WTC11 (cell line): Measurements from ENCODE around the gene TMEM43. TPM values are rescaled to one million over a fixed set of nuclear protein-coding genes. Genes with fewer than 3 reads are reported as not detected.
"Not testable (repeated sequence)": the region's sequence is repeated elsewhere in the genome, so short reads cannot be mapped to it uniquely, and the experiment has no call there.

ENCODE experiments used
- ATAC-seq: fragments of 200-7000 bp; cut with Tn5 transposase; 2 replicates; pipeline ENCODE4 v1.10.0; 2021; ENCODE audit warnings: mild to moderate bottlenecking, moderate library complexity
- CTCF ChIA-PET: fragments of 300-600 bp; sonication (Branson Sonifier 250); formaldehyde crosslinking; loops from one replicate; lab custom pipeline; 2021; ENCODE audit warnings: antibody characterized with exemption; lab: Charles Lee
- POLR2A ChIA-PET: fragments of 350-600 bp; sonication (Branson Sonifier 250); formaldehyde crosslinking; loops from one replicate; lab custom pipeline; 2021; ENCODE audit warnings: antibody characterized with exemption; lab: Charles Lee
- DNase-seq: peaks from one replicate; pipeline ENCODE4 v3.0.0; 2021; ENCODE audit warnings: low spot score
- H3K27ac Mint-ChIP-seq: 2 replicates; pipeline ENCODE4 v1.8.0; 2021; ENCODE audit warnings: mixed read lengths
- H3K27me3 Mint-ChIP-seq: 2 replicates; pipeline ENCODE4 v1.8.0; 2021; ENCODE audit warnings: low read depth, mild to moderate bottlenecking, moderate library complexity, mixed read lengths
- H3K36me3 Mint-ChIP-seq: 2 replicates; pipeline ENCODE4 v1.8.0; 2021; ENCODE audit warnings: mixed read lengths
- H3K4me1 Mint-ChIP-seq: 2 replicates; pipeline ENCODE4 v1.8.0; 2022; ENCODE audit warnings: mixed read lengths
- H3K4me3 Mint-ChIP-seq: 2 replicates; pipeline ENCODE4 v1.8.0; 2021; ENCODE audit warnings: mild to moderate bottlenecking, moderate library complexity, mixed read lengths
- H3K9me3 Mint-ChIP-seq: 2 replicates; pipeline ENCODE4 v1.8.0; 2021; ENCODE audit warnings: mixed read lengths
- AFF4 ChIP-seq: sonication (generic); formaldehyde crosslinking; IDR thresholded peaks from 2 replicates; pipeline ENCODE4 v1.8.1; 2023; ENCODE audit warnings: mild to moderate bottlenecking, missing genetic modification reagents, borderline replicate concordance
- ATF1 ChIP-seq: sonication (generic); formaldehyde crosslinking; IDR thresholded peaks from 2 replicates; pipeline ENCODE4 v1.8.1; 2023; ENCODE audit warnings: mild to moderate bottlenecking, moderate library complexity, missing genetic modification reagents
- CREB1 ChIP-seq: sonication (generic); formaldehyde crosslinking; IDR thresholded peaks from 2 replicates; pipeline ENCODE4 v1.8.0; 2023; ENCODE audit warnings: mild to moderate bottlenecking, missing genetic modification reagents
- E2F5 ChIP-seq: sonication (generic); formaldehyde crosslinking; IDR thresholded peaks from 2 replicates; pipeline ENCODE4 v1.8.1; 2022; ENCODE audit warnings: mild to moderate bottlenecking, moderate library complexity, missing genetic modification reagents
- ELF4 ChIP-seq: sonication (generic); formaldehyde crosslinking; IDR thresholded peaks from 2 replicates; pipeline ENCODE4 v1.8.1; 2022; ENCODE audit warnings: low read depth, mild to moderate bottlenecking, moderate library complexity, missing genetic modification reagents
- FOXJ3 ChIP-seq: sonication (generic); formaldehyde crosslinking; IDR thresholded peaks from 2 replicates; pipeline ENCODE4 v1.9.0; 2021; ENCODE audit warnings: missing genetic modification reagents, mild to moderate bottlenecking, borderline replicate concordance
- HMGA2 ChIP-seq: fragments of 250-450 bp; sonication (Bioruptor Pico); IDR thresholded peaks from 2 replicates; pipeline ENCODE4 v1.4.0; 2021; ENCODE audit warnings: mild to moderate bottlenecking, moderate library complexity
- IRF2 ChIP-seq: sonication (generic); formaldehyde crosslinking; IDR thresholded peaks from 2 replicates; pipeline ENCODE4 v1.8.0; 2022; ENCODE audit warnings: low read depth, missing genetic modification reagents, borderline replicate concordance
- KAT7 ChIP-seq: sonication (generic); formaldehyde crosslinking; IDR thresholded peaks from 2 replicates; pipeline ENCODE4 v1.8.1; 2023; ENCODE audit warnings: missing genetic modification reagents, mild to moderate bottlenecking, borderline replicate concordance
- NFATC4 ChIP-seq: fragments of 250-450 bp; sonication (Bioruptor Pico); IDR thresholded peaks from 2 replicates; pipeline ENCODE4 v1.9.0; 2021; ENCODE audit warnings: mild to moderate bottlenecking
- NFE2L1 ChIP-seq: sonication (generic); formaldehyde crosslinking; IDR thresholded peaks from 2 replicates; pipeline ENCODE4 v1.8.1; 2023; ENCODE audit warnings: missing genetic modification reagents
- SOX15 ChIP-seq: fragments of 250-450 bp; sonication (Bioruptor Pico); IDR thresholded peaks from 2 replicates; pipeline ENCODE4 v1.9.0; 2021; ENCODE audit warnings: mild to moderate bottlenecking
- ZBTB21 ChIP-seq: sonication (generic); formaldehyde crosslinking; IDR thresholded peaks from 2 replicates; pipeline ENCODE4 v1.8.1; 2023; ENCODE audit warnings: mild to moderate bottlenecking, missing genetic modification reagents, borderline replicate concordance
- ZNF263 ChIP-seq: sonication (generic); formaldehyde crosslinking; IDR thresholded peaks from 2 replicates; pipeline ENCODE4 v1.8.1; 2022; ENCODE audit warnings: low read depth, mild to moderate bottlenecking, moderate library complexity, missing genetic modification reagents
- ZNF281 ChIP-seq: sonication (generic); formaldehyde crosslinking; IDR thresholded peaks from 2 replicates; pipeline ENCODE4 v1.8.0; 2023; ENCODE audit warnings: mild to moderate bottlenecking, missing genetic modification reagents
- ZNF512 ChIP-seq: sonication (generic); formaldehyde crosslinking; IDR thresholded peaks from 2 replicates; pipeline ENCODE4 v1.8.1; 2022; ENCODE audit warnings: missing genetic modification reagents, borderline replicate concordance
- total RNA-seq: library from RNA; stranded (reverse); gene quantifications from 3 replicates; pipeline ENCODE4 v1.2.3, GENCODE V29; 2021
- TF ChIP-seq, protein P1 (sequence below): sonication (generic); formaldehyde crosslinking; IDR thresholded peaks from 2 replicates; pipeline ENCODE4 v1.8.1; 2023; ENCODE audit warnings: mild to moderate bottlenecking, missing genetic modification reagents
- TF ChIP-seq, protein P2 (sequence below): sonication (generic); formaldehyde crosslinking; IDR thresholded peaks from 2 replicates; pipeline ENCODE4 v1.8.0; 2022; ENCODE audit warnings: mild to moderate bottlenecking, missing genetic modification reagents
- TF ChIP-seq, protein P3 (sequence below): sonication (generic); formaldehyde crosslinking; IDR thresholded peaks from 2 replicates; pipeline ENCODE4 v1.8.0; 2023; ENCODE audit warnings: missing genetic modification reagents, mild to moderate bottlenecking, borderline replicate concordance

TMEM43 gene
- total RNA-seq, 1 experiment from 2014 or later = 27.7 TPM

GRCh38 chr3:14120111-14120920 lies 4.5 kb upstream of the TMEM43 start:
- peaks cover 40% of the 10 kb centered on the region for H3K4me1 Mint-ChIP-seq
- no peak overlapping the region for H3K27ac Mint-ChIP-seq
- H3K36me3 Mint-ChIP-seq = peaks cover 41% of the 10 kb centered on the region
- POLR2A ChIA-PET = no interaction called here
- ATAC-seq (no peak), DNase-seq (no peak)
- no peak for TF ChIP-seq ZNF281 (CRISPR knock-in tag)
- no peak for TF ChIP-seq NFATC4 (CRISPR knock-in tag)
- TF ChIP-seq IRF2 = no peak
- TF ChIP-seq, protein P1, sequence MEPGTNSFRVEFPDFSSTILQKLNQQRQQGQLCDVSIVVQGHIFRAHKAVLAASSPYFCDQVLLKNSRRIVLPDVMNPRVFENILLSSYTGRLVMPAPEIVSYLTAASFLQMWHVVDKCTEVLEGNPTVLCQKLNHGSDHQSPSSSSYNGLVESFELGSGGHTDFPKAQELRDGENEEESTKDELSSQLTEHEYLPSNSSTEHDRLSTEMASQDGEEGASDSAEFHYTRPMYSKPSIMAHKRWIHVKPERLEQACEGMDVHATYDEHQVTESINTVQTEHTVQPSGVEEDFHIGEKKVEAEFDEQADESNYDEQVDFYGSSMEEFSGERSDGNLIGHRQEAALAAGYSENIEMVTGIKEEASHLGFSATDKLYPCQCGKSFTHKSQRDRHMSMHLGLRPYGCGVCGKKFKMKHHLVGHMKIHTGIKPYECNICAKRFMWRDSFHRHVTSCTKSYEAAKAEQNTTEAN = no peak
- TF ChIP-seq SOX15 = no peak
- TF ChIP-seq ZNF512 = no peak
- no peak for TF ChIP-seq ZNF263
- no peak for TF ChIP-seq HMGA2 (CRISPR knock-in tag)
- TF ChIP-seq, protein P2, sequence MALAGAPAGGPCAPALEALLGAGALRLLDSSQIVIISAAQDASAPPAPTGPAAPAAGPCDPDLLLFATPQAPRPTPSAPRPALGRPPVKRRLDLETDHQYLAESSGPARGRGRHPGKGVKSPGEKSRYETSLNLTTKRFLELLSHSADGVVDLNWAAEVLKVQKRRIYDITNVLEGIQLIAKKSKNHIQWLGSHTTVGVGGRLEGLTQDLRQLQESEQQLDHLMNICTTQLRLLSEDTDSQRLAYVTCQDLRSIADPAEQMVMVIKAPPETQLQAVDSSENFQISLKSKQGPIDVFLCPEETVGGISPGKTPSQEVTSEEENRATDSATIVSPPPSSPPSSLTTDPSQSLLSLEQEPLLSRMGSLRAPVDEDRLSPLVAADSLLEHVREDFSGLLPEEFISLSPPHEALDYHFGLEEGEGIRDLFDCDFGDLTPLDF (CRISPR knock-in tag) = no peak
- no peak for TF ChIP-seq ELF4 (CRISPR knock-in tag)
- TF ChIP-seq KAT7 (CRISPR knock-in tag) = no peak
- TF ChIP-seq, protein P3, sequence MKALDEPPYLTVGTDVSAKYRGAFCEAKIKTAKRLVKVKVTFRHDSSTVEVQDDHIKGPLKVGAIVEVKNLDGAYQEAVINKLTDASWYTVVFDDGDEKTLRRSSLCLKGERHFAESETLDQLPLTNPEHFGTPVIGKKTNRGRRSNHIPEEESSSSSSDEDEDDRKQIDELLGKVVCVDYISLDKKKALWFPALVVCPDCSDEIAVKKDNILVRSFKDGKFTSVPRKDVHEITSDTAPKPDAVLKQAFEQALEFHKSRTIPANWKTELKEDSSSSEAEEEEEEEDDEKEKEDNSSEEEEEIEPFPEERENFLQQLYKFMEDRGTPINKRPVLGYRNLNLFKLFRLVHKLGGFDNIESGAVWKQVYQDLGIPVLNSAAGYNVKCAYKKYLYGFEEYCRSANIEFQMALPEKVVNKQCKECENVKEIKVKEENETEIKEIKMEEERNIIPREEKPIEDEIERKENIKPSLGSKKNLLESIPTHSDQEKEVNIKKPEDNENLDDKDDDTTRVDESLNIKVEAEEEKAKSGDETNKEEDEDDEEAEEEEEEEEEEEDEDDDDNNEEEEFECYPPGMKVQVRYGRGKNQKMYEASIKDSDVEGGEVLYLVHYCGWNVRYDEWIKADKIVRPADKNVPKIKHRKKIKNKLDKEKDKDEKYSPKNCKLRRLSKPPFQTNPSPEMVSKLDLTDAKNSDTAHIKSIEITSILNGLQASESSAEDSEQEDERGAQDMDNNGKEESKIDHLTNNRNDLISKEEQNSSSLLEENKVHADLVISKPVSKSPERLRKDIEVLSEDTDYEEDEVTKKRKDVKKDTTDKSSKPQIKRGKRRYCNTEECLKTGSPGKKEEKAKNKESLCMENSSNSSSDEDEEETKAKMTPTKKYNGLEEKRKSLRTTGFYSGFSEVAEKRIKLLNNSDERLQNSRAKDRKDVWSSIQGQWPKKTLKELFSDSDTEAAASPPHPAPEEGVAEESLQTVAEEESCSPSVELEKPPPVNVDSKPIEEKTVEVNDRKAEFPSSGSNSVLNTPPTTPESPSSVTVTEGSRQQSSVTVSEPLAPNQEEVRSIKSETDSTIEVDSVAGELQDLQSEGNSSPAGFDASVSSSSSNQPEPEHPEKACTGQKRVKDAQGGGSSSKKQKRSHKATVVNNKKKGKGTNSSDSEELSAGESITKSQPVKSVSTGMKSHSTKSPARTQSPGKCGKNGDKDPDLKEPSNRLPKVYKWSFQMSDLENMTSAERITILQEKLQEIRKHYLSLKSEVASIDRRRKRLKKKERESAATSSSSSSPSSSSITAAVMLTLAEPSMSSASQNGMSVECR (CRISPR knock-in tag) = no peak
- TF ChIP-seq CREB1 (CRISPR knock-in tag) = no peak
- no peak for TF ChIP-seq ZBTB21
- TF ChIP-seq E2F5 = no peak
- no peak for TF ChIP-seq NFE2L1
- TF ChIP-seq AFF4 (CRISPR knock-in tag) = no peak
- no peak for TF ChIP-seq ATF1
- TF ChIP-seq FOXJ3 (CRISPR knock-in tag) = no peak
- H3K4me3 Mint-ChIP-seq = no peak overlapping the region
- H3K9me3 Mint-ChIP-seq = peaks cover 19% of the 10 kb centered on the region
- CTCF ChIA-PET = interaction anchor here (3.1 kb wide), 1 partner anchor 224 kb away, joined by 26 read pairs; no protein-coding TSS in a partner anchor
- no peaks in the 10 kb centered on the region for H3K27me3 Mint-ChIP-seq

DNA sequence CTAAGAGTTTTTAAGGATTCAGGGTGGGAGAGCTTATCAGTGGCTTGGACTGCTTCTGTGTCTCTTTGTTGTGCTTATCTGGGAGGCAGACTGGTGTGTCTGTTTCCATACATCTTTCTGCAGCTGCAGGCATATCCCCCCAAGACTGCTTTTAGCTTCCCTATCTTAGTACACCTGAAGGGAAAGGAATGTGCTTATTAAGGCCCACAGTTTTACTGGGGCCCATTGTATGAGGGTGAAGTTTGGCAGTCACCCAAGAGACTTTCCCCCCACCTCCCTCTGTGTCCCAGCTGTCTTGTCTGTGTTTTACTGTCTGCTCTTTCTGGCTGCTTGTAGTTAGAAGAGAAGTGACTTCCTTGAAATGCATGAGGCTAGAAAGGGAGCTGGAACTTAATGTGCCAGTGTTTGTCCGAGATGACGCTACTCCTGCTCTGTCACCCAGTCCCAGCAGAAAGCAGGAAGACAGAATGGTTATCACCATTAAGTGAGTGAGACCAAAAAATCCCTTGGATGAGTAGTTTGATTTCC lies 3.9 kb upstream of the TMEM43 start:
- ATAC-seq, H3K27me3 Mint-ChIP-seq, POLR2A ChIA-PET, DNase-seq, H3K4me3 Mint-ChIP-seq: not testable (repeated sequence)
- H3K4me1 Mint-ChIP-seq = peaks cover 43% of the 10 kb centered on the region
- H3K27ac Mint-ChIP-seq = 0 out of 2 replicates have a peak overlapping the region, but pooled peaks have one; percentile 31
- peaks cover 36% of the 10 kb centered on the region for H3K36me3 Mint-ChIP-seq
- peaks cover 19% of the 10 kb centered on the region for H3K9me3 Mint-ChIP-seq
- CTCF ChIA-PET = interaction anchor here (1.4 to 5.6 kb wide), 2 partner anchors 27 to 225 kb away, joined by 3 to 98 read pairs; no protein-coding TSS in a partner anchor
